Liver (tissue), 9 donors: Measurements from ENCODE around the gene PREPL. TPM values are rescaled to one million over a fixed set of nuclear protein-coding genes. Genes with fewer than 3 reads are reported as not detected.
A peak's percentile ranks its signal among the peaks of the same experiment; 100 is the strongest.

Experiments
- DNase-seq: peaks from one replicate; pipeline ENCODE4 v3.0.0-alpha.2; 2017; ENCODE audit warnings: low spot score
- H3K27ac ChIP-seq, 2 donors: one replicate each; pipeline ENCODE4 v1.7.0; 2013; ENCODE audit warnings: inconsistent platforms in 2 of 2, low read length in 2 of 2, control low read depth in 1 of 2, low read depth in 1 of 2, mild to moderate bottlenecking in 1 of 2
- H3K27me3 ChIP-seq, 4 donors: one replicate each; pipeline versions ENCODE4 v1.6.1 to v1.7.0; 2013; ENCODE audit warnings: low read length in 3 of 4, inconsistent platforms in 1 of 4, mild to moderate bottlenecking in 1 of 4, moderate library complexity in 1 of 4; ENCODE audit not compliant: control insufficient read depth in 4 of 4, insufficient read depth in 4 of 4
- H3K36me3 ChIP-seq, 4 donors: one replicate each; pipeline versions ENCODE4 v1.6.1 to v1.7.0; 2013; ENCODE audit warnings: low read length in 3 of 4, mild to moderate bottlenecking in 3 of 4, low read depth in 1 of 4, moderate library complexity in 1 of 4; ENCODE audit not compliant: control insufficient read depth in 4 of 4, insufficient read depth in 3 of 4
- H3K4me1 ChIP-seq, 4 donors: one replicate each; pipeline versions ENCODE4 v1.6.1 to v1.7.0; 2013; ENCODE audit warnings: low read length in 3 of 4, mild to moderate bottlenecking in 3 of 4, moderate library complexity in 1 of 4; ENCODE audit not compliant: control insufficient read depth in 4 of 4, insufficient read depth in 4 of 4
- H3K4me3 ChIP-seq, 3 donors: one replicate each; pipeline versions ENCODE4 v1.6.1 to v1.7.0; 2013; ENCODE audit warnings: low read length in 3 of 3, control low read depth in 1 of 3, low read depth in 1 of 3, mild to moderate bottlenecking in 1 of 3
- H3K9ac ChIP-seq, 2 donors: one replicate each; pipeline ENCODE4 v1.7.0; 2013; ENCODE audit warnings: low read length in 2 of 2, mild to moderate bottlenecking in 2 of 2, moderate library complexity in 2 of 2, control low read depth in 1 of 2, low read depth in 1 of 2
- H3K9me3 ChIP-seq, 4 donors: one replicate each; pipeline versions ENCODE4 v1.6.1 to v1.7.0; 2013; ENCODE audit warnings: low read length in 3 of 4; ENCODE audit not compliant: control insufficient read depth in 4 of 4
- CTCF ChIP-seq: fragments of 150-350 bp; IDR thresholded peaks from 2 replicates; pipeline ENCODE4 v1.5.1; 2017; ENCODE audit warnings: improper control_type of control experiment, low read depth, low read length; ENCODE audit not compliant: missing input control
- FOXA1 ChIP-seq: IDR thresholded peaks from 2 replicates; pipeline ENCODE4 v1.6.1; 2016; ENCODE audit warnings: antibody characterized with exemption
- FOXA2 ChIP-seq: IDR thresholded peaks from 2 replicates; pipeline ENCODE4 v1.6.1; 2016; ENCODE audit warnings: antibody characterized with exemption
- GABPA ChIP-seq, 2 donors: IDR thresholded peaks in 1 of 2; conservative IDR thresholded peaks in 1 of 2; 2 replicates each; pipeline ENCODE4 v1.6.1; 2016; ENCODE audit warnings: antibody characterized with exemption in 2 of 2, mild to moderate bottlenecking in 1 of 2, moderate library complexity in 1 of 2
- HNF4A ChIP-seq, 2 donors: conservative IDR thresholded peaks; 2 replicates each; pipeline ENCODE4 v1.6.1; 2016; ENCODE audit warnings: antibody characterized with exemption in 2 of 2, mild to moderate bottlenecking in 2 of 2
- HNF4G ChIP-seq: IDR thresholded peaks from 2 replicates; pipeline ENCODE4 v1.6.1; 2016; ENCODE audit warnings: antibody characterized with exemption
- JUND ChIP-seq, 2 donors: IDR thresholded peaks; 2 replicates each; pipeline ENCODE4 v1.6.1; 2016; ENCODE audit warnings: antibody characterized with exemption in 2 of 2
- NR2F2 ChIP-seq: IDR thresholded peaks from 2 replicates; pipeline ENCODE4 v1.6.1; 2016; ENCODE audit warnings: antibody characterized with exemption
- RAD21 ChIP-seq, 2 donors: IDR thresholded peaks; 2 replicates each; pipeline ENCODE4 v1.6.1; 2016; ENCODE audit warnings: antibody characterized with exemption in 2 of 2, mild to moderate bottlenecking in 2 of 2
- REST ChIP-seq: IDR thresholded peaks from 2 replicates; pipeline ENCODE4 v1.6.1; 2016; ENCODE audit warnings: antibody characterized with exemption, mild to moderate bottlenecking
- RXRA ChIP-seq, 2 donors: IDR thresholded peaks; 2 replicates each; pipeline ENCODE4 v1.6.1; 2017 to 2018; ENCODE audit warnings: antibody characterized with exemption in 2 of 2, mild to moderate bottlenecking in 1 of 2
- SP1 ChIP-seq: IDR thresholded peaks from 2 replicates; pipeline ENCODE4 v1.6.1; 2018; ENCODE audit warnings: antibody characterized with exemption, mild to moderate bottlenecking
- TAF1 ChIP-seq: conservative IDR thresholded peaks from 2 replicates; pipeline ENCODE4 v1.6.1; 2016; ENCODE audit warnings: antibody characterized with exemption, mild to moderate bottlenecking
- YY1 ChIP-seq: IDR thresholded peaks from 2 replicates; pipeline ENCODE4 v1.6.1; 2016; ENCODE audit warnings: antibody characterized with exemption, mild to moderate bottlenecking
- ZBTB33 ChIP-seq: IDR thresholded peaks from 2 replicates; pipeline ENCODE4 v1.6.1; 2016; ENCODE audit warnings: antibody characterized with exemption
- WGBS: extraction: QIAGEN DNeasy Blood & Tissue Kit; methylation state at CpG from one replicate; pipeline ENCODE4 v1.1.7; 2013; 5-methylcytosine and 5-hydroxymethylcytosine counted together
- polyA plus RNA-seq, 2 donors: library from polyadenylated mRNA; stranded (reverse) in 1 of 2; unstranded in 1 of 2; fragments of 200-250 nt in 1 of 2; fragments of >200 nt in 1 of 2; fragmentation: Nextera tagmentation in 1 of 2; extraction: Ambion mirVana in 1 of 2; gene quantifications; one replicate each; pipeline versions ENCODE4 v1.2.1 to v1.2.3, GENCODE V29; 2013 to 2015
- total RNA-seq, 2 donors: library from RNA; depleted of rRNA; stranded (reverse); fragments of >200 nt; gene quantifications; one replicate each; pipeline ENCODE4 v1.2.3, GENCODE V29; 2014
- donor health status: healthy.
- donor health status: healthy.
- donor health status: healthy.
- donor health status: healthy.
- donor health status: healthy.

PREPL gene
- total and polyA plus RNA-seq, 4 donors: 7.9 to 18.8 (median 11.7) TPM

GRCh38 chr2:44342854-44343253 lies 18.4 kb downstream of the PREPL start:
- no peak for DNase-seq
- 95% methylated on average over 1 of the region's 1 CpG for WGBS
- no peak overlapping the region for H3K9ac ChIP-seq
- H3K36me3 ChIP-seq: peaks cover 2 to 28% (median 25%) of the 10 kb centered on the region in 4 donors
- H3K4me1 ChIP-seq: no peaks in the 10 kb centered on the region
- no peak overlapping the region for H3K27ac ChIP-seq
- no peak overlapping the region for H3K4me3 ChIP-seq
- H3K9me3 ChIP-seq: no peaks in the 10 kb centered on the region
- no peaks in the 10 kb centered on the region for H3K27me3 ChIP-seq
- TF ChIP-seq RAD21 (IDR thresholded peaks at IDR 0.05): peak; percentile 76 to 85
- no peak for TF ChIP-seq TAF1
- peak; percentile 42 for TF ChIP-seq CTCF

- DNase-seq: no peak
- TF ChIP-seq GABPA (IDR thresholded peaks at IDR 0.05 in 1 of 2, conservative IDR thresholded peaks at IDR 0.05 in 1 of 2) (no peak), RXRA (IDR thresholded peaks at IDR 0.05) (no peak), REST (no peak), FOXA1 (no peak), HNF4G (no peak), FOXA2 (no peak), ZBTB33 (no peak), CTCF (no peak), JUND (IDR thresholded peaks at IDR 0.05) (no peak), YY1 (no peak), RAD21 (IDR thresholded peaks at IDR 0.05) (no peak), HNF4A (conservative IDR thresholded peaks at IDR 0.05) (no peak), NR2F2 (no peak), SP1 (no peak)
- H3K9me3 ChIP-seq: no peaks in the 10 kb centered on the region
- H3K27ac ChIP-seq: no peak overlapping the region
- H3K36me3 ChIP-seq: peaks cover 1 to 37% (median 24%) of the 10 kb centered on the region in 4 donors
- H3K4me3 ChIP-seq: no peak overlapping the region
- no peaks in the 10 kb centered on the region for H3K4me1 ChIP-seq
- H3K9ac ChIP-seq: no peak overlapping the region
- no peaks in the 10 kb centered on the region for H3K27me3 ChIP-seq
- WGBS: 96% methylated on average over 2 of the region's 2 CpGs
Observed at GRCh38 chr2:44335806-44336538, 25.3 kb downstream of the PREPL start.
